ENCODE results near the gene AKAP8L. TPM values are rescaled to one million over a fixed set of nuclear protein-coding genes. Genes with fewer than 3 reads are reported as not detected.

The AKAP8L gene
- total RNA-seq, 4 donors from 2014 or later = 56.3 to 188 (median 80.9) TPM

- TF ChIP-seq CTCF (IDR thresholded peaks at IDR 0.05; ENCODE audit: low read depth) = no peak
Measured at GRCh38 chr19:15439821-15440641, 21.2 kb upstream of the AKAP8L start.

GRCh38 chr19:15439078-15439799, 20.5 kb upstream of the AKAP8L start:
- TF ChIP-seq CTCF (IDR thresholded peaks at IDR 0.05; ENCODE audit: low read depth) = no peak

- TF ChIP-seq CTCF (IDR thresholded peaks at IDR 0.05; ENCODE audit: low read depth) = no peak
Measured at GRCh38 chr19:15438577-15438976, 19.8 kb upstream of the AKAP8L start.

GRCh38 chr19:15438124-15438496, 19.3 kb upstream of the AKAP8L start:
- TF ChIP-seq CTCF (IDR thresholded peaks at IDR 0.05; ENCODE audit: low read depth) = no peak

GRCh38 chr19:15437355-15438123, 18.8 kb upstream of the AKAP8L start:
- no peak for TF ChIP-seq CTCF (IDR thresholded peaks at IDR 0.05; ENCODE audit: low read depth)

- TF ChIP-seq CTCF (IDR thresholded peaks at IDR 0.05; ENCODE audit: low read depth) = no peak
Measured at GRCh38 chr19:15436826-15437110, 18.0 kb upstream of the AKAP8L start.

All from subcutaneous adipose tissue (tissue), 4 donors.